Thyroid gland (tissue), 4 donors: ENCODE measurements around the gene ELOVL1. TPM values are rescaled to one million over a fixed set of nuclear protein-coding genes. Genes with fewer than 3 reads are reported as not detected.

Experiments
- microRNA-seq: library from miRNA; unstranded; fragments of <30 nt; microRNA quantifications from one replicate; pipeline ENCODE4, GENCODE V29; 2016
- total RNA-seq, 4 donors: library from RNA; depleted of rRNA; stranded (reverse); fragments of >200 nt; gene quantifications; one replicate each; pipeline ENCODE4 v1.2.3, GENCODE V29; 2016

The ELOVL1 gene
- total RNA-seq, 4 donors from 2014 or later: 70.5 to 117 (median 85.8) TPM

Small RNA genes lying within 50 kb of the gene (microRNA-seq; reads per million reads assigned to microRNA genes)
- 1.8 reads per million for gene MIR6734

Other genes starting within 250 kb of the ELOVL1 start
- gene EBNA1BP2, start 195.7 kb downstream of the ELOVL1 start, total RNA-seq: 10 to 100 TPM; 37.1 to 67.6 (median 53.2) TPM
- 1 to 10 TPM; 2.1 to 5.6 (median 4.1) TPM for gene CFAP57, start 195.7 kb downstream of the ELOVL1 start, total RNA-seq
- 100 to 1,000 TPM in 2 of 4 donors, 10 to 100 TPM in 2; 50.8 to 127 (median 89.8) TPM for gene TMEM125, start 98.0 kb downstream of the ELOVL1 start, total RNA-seq
- 10 to 100 TPM; 22.7 to 49.7 (median 36.3) TPM for gene C1orf210, start 82.4 kb downstream of the ELOVL1 start, total RNA-seq
- gene TIE1, start 67.0 kb downstream of the ELOVL1 start, total RNA-seq: 10 to 100 TPM; 30.6 to 65.1 (median 47.7) TPM
- gene MPL, start 30.2 kb downstream of the ELOVL1 start, total RNA-seq: under 1 TPM in 2 of 4 donors, not detected in 2; 0.22 to 0.29 TPM
- 1 to 10 TPM in 3 of 4 donors, under 1 TPM in 1; 0.54 to 3.9 (median 2.2) TPM for gene CDC20, start 9.0 kb downstream of the ELOVL1 start, total RNA-seq
- gene MED8, start 21.8 kb upstream of the ELOVL1 start, total RNA-seq: 10 to 100 TPM; 37.7 to 48.6 (median 45.3) TPM
- gene SZT2, start 21.9 kb upstream of the ELOVL1 start, total RNA-seq: 100 to 1,000 TPM in 1 of 4 donors, 10 to 100 TPM in 3; 36.1 to 107 (median 58.2) TPM
- 10 to 100 TPM; 50.6 to 92.9 (median 65.6) TPM for gene HYI, start 85.9 kb upstream of the ELOVL1 start, total RNA-seq
- gene PTPRF, start 162.9 kb upstream of the ELOVL1 start, total RNA-seq: 10 to 100 TPM; 53.2 to 80.6 (median 71.7) TPM